Measurements from ENCODE around the gene S100A10.

- TF ChIP-seq CTCF (IDR thresholded peaks at IDR 0.05; ENCODE audit: insufficient read depth, low read length, poor library complexity, severe bottlenecking) (no peak), EZH2phosphoT487 (conservative IDR thresholded peaks at IDR 0.05; ENCODE audit: low read length) (no peak)
Observed at GRCh38 chr1:151945725-151946722, 47.6 kb downstream of the S100A10 start.
